ENCODE results near the gene PAN3. TPM values are rescaled to one million over a fixed set of nuclear protein-coding genes. Genes with fewer than 3 reads are reported as not detected.

PAN3 gene
- total RNA-seq, 4 donors from 2014 or later: 49.5 to 74.0 (median 54.4) TPM

GRCh38 chr13:28171266-28171665, 32.9 kb downstream of the PAN3 start:
- Histone ChIP-seq H3K9me3 (no peaks in the 10 kb centered on the region), H3K27me3 (no peaks in the 10 kb centered on the region), H3K36me3 (no peaks in the 10 kb centered on the region), H3K4me1 (peaks cover 7 to 12% of the 10 kb centered on the region in 2 donors), H3K27ac (no peak overlapping the region), H3K4me3 (replicated peaks in 1 of 3) (no peak overlapping the region)
- DNase-seq: peak; percentile 66 to 75
- no peak for TF ChIP-seq CTCF (IDR thresholded peaks at IDR 0.05)
- TF ChIP-seq POLR2A (IDR thresholded peaks at IDR 0.05): no peak
- intact Hi-C loops (cut with DNase I): no loop called here
- 31 to 58% methylated on average over 5 of the region's 5 CpGs for WGBS, 2 donors

- Histone ChIP-seq H3K4me3 (replicated peaks in 1 of 3) (no peak overlapping the region), H3K27ac (no peak overlapping the region), H3K4me1 (peaks cover 7 to 12% of the 10 kb centered on the region in 2 donors), H3K9me3 (no peaks in the 10 kb centered on the region), H3K27me3 (no peaks in the 10 kb centered on the region), H3K36me3 (no peaks in the 10 kb centered on the region)
- TF ChIP-seq CTCF (IDR thresholded peaks at IDR 0.05) (no peak), POLR2A (IDR thresholded peaks at IDR 0.05) (no peak)
- intact Hi-C loops (cut with DNase I): no loop called here
- no peak for DNase-seq
- WGBS, 2 donors: 48 to 50% methylated on average over 2 of the region's 2 CpGs
Observed at GRCh38 chr13:28172947-28173346, 34.6 kb downstream of the PAN3 start.

GRCh38 chr13:28173793-28174192, 35.4 kb downstream of the PAN3 start:
- no peak overlapping the region for H3K4me3 ChIP-seq (replicated peaks in 1 of 3)
- intact Hi-C loops (cut with DNase I): no loop called here

GRCh38 chr13:28177327-28177726, 39.0 kb downstream of the PAN3 start:
- no peaks in the 10 kb centered on the region for H3K27me3 ChIP-seq
- H3K27ac ChIP-seq: no peak overlapping the region
- intact Hi-C loops (cut with DNase I): no loop called here

More at GRCh38 chr13:28173793-28174192, 35.4 kb downstream of the PAN3 start:
- Histone ChIP-seq H3K27ac (no peak overlapping the region), H3K27me3 (no peaks in the 10 kb centered on the region), H3K4me1 (peaks cover 7 to 12% of the 10 kb centered on the region in 2 donors), H3K9me3 (no peaks in the 10 kb centered on the region), H3K36me3 (no peaks in the 10 kb centered on the region)
- no peak for TF ChIP-seq CTCF (IDR thresholded peaks at IDR 0.05)
- no peak for TF ChIP-seq POLR2A (IDR thresholded peaks at IDR 0.05)
- DNase-seq: no peak

GRCh38 chr13:28177877-28178276, 39.5 kb downstream of the PAN3 start:
- no peak for TF ChIP-seq POLR2A (IDR thresholded peaks at IDR 0.05)
- no peak for TF ChIP-seq CTCF (IDR thresholded peaks at IDR 0.05)
- Histone ChIP-seq H3K4me1 (peaks cover 0 to 4% of the 10 kb centered on the region in 2 donors), H3K27me3 (no peaks in the 10 kb centered on the region), H3K4me3 (replicated peaks in 1 of 3) (no peak overlapping the region), H3K9me3 (no peaks in the 10 kb centered on the region), H3K27ac (no peak overlapping the region), H3K36me3 (no peaks in the 10 kb centered on the region)
- 96 to 97% methylated on average over 1 of the region's 1 CpG for WGBS, 2 donors
- intact Hi-C loops (cut with DNase I): no loop called here
- no peak for DNase-seq

More at GRCh38 chr13:28177327-28177726, 39.0 kb downstream of the PAN3 start:
- no peak for DNase-seq
- no peaks in the 10 kb centered on the region for H3K36me3 ChIP-seq
- H3K9me3 ChIP-seq: no peaks in the 10 kb centered on the region
- TF ChIP-seq POLR2A (IDR thresholded peaks at IDR 0.05) (no peak), CTCF (IDR thresholded peaks at IDR 0.05) (no peak)
- H3K4me3 ChIP-seq (replicated peaks in 1 of 3): no peak overlapping the region
- peaks cover 0 to 4% of the 10 kb centered on the region in 2 donors for H3K4me1 ChIP-seq
